LNCAP (cell line): ENCODE data around the gene OR52M1.

ENCODE experiments used
- CTCF ChIP-seq: fragments of 450-650 bp; IDR thresholded peaks from 2 replicates; pipeline ENCODE4 v1.5.1; 2017; ENCODE audit warnings: mild to moderate bottlenecking

The OR52M1 gene, protein sequence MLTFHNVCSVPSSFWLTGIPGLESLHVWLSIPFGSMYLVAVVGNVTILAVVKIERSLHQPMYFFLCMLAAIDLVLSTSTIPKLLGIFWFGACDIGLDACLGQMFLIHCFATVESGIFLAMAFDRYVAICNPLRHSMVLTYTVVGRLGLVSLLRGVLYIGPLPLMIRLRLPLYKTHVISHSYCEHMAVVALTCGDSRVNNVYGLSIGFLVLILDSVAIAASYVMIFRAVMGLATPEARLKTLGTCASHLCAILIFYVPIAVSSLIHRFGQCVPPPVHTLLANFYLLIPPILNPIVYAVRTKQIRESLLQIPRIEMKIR

DNA sequence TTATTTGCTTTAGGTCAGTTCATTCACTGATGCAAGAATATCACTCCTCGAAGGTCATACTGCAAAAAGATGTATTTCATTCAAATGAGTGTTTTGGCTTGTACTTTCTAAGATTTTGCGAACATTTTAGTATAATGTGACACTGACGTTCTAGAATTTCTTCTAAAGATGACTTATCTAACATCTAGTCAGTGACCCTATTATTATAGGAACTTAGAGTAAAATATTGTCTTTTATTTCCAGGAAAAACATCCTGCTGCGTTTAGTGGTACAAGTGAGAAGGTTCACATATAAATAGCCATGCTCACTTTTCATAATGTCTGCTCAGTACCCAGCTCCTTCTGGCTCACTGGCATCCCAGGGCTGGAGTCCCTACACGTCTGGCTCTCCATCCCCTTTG, at the start of gene OR52M1:
Gene OR52M1, plus strand, starts transcription at position 301 of the 400 bp plus-strand sequence. Its CDS starts 0 bp downstream, at position 301.
- no peak for TF ChIP-seq CTCF

- no peak for TF ChIP-seq CTCF
These were observed 49.5 kb upstream of the OR52M1 start for GRCh38 chr11:4495487-4495886.

GRCh38 chr11:4495986-4496385, 49.0 kb upstream of the OR52M1 start:
- TF ChIP-seq CTCF, result no peak

GRCh38 chr11:4496557-4497248, 48.3 kb upstream of the OR52M1 start:
- TF ChIP-seq CTCF, result no peak

- no peak for TF ChIP-seq CTCF
These were observed 36.1 kb upstream of the OR52M1 start for GRCh38 chr11:4508886-4509285.

GRCh38 chr11:4511282-4512245, 33.4 kb upstream of the OR52M1 start:
- no peak for TF ChIP-seq CTCF

- no peak for TF ChIP-seq CTCF
These were observed 30.8 kb upstream of the OR52M1 start for GRCh38 chr11:4514196-4514595.
